Neural progenitor cell (in vitro differentiated cells): ENCODE results near the gene NCKAP5. TPM values are rescaled to one million over a fixed set of nuclear protein-coding genes. Genes with fewer than 3 reads are reported as not detected.

Source experiments
- DNase-seq: peaks from one replicate; pipeline ENCODE4 v3.0.0-alpha.2; 2016; ENCODE audit warnings: low spot score
- H2AFZ ChIP-seq: fragments of 200-600 bp; sonication (generic); replicated peaks from 2 replicates; pipeline ENCODE4 v1.6.1; 2016; ENCODE audit warnings: antibody characterized with exemption
- H3F3A ChIP-seq: fragments of 200-600 bp; sonication (generic); 2 replicates; pipeline ENCODE4 v1.6.1; 2016; ENCODE audit warnings: antibody characterized with exemption, low read depth
- H3K27ac ChIP-seq: fragments of 200-600 bp; sonication (generic); 2 replicates; pipeline ENCODE4 v1.5.1; 2016; ENCODE audit warnings: mild to moderate bottlenecking
- H3K27me3 ChIP-seq: fragments of 200-600 bp; sonication (generic); 2 replicates; pipeline ENCODE4 v1.6.1; 2016; ENCODE audit warnings: mild to moderate bottlenecking, moderate library complexity
- H3K36me3 ChIP-seq: fragments of 200-600 bp; sonication (generic); 2 replicates; pipeline ENCODE4 v1.5.1; 2016
- H3K4me1 ChIP-seq: fragments of 200-600 bp; sonication (generic); 2 replicates; pipeline ENCODE4 v1.6.1; 2016; ENCODE audit warnings: mixed run types
- H3K4me2 ChIP-seq: fragments of 200-600 bp; sonication (generic); 2 replicates; pipeline ENCODE4 v1.6.1; 2016
- H3K4me3 ChIP-seq: fragments of 200-600 bp; sonication (generic); 2 replicates; pipeline ENCODE4 v1.5.1; 2016
- H3K79me2 ChIP-seq: fragments of 200-600 bp; sonication (generic); 2 replicates; pipeline ENCODE4 v1.6.1; 2016; ENCODE audit warnings: low read depth
- H3K9ac ChIP-seq: fragments of 200-600 bp; sonication (generic); 2 replicates; pipeline ENCODE4 v1.6.1; 2016
- H3K9me3 ChIP-seq: fragments of 200-600 bp; sonication (generic); 2 replicates; pipeline ENCODE4 v1.5.1; 2016; ENCODE audit warnings: low read depth
- H4K20me1 ChIP-seq: fragments of 200-600 bp; sonication (generic); 2 replicates; pipeline ENCODE4 v1.6.1; 2016; ENCODE audit warnings: low read depth
- H3K27ac Mint-ChIP-seq: 3 replicates; pipeline ENCODE4 v1.8.0; 2021; ENCODE audit warnings: mixed read lengths
- H3K27me3 Mint-ChIP-seq: 2 replicates; pipeline ENCODE4 v1.8.0; 2022; ENCODE audit warnings: low read depth, mild to moderate bottlenecking, inconsistent platforms, moderate library complexity, mixed read lengths; ENCODE audit not compliant: insufficient read depth
- H3K36me3 Mint-ChIP-seq: 3 replicates; pipeline ENCODE4 v1.8.0; 2021; ENCODE audit warnings: mixed read lengths
- H3K4me1 Mint-ChIP-seq: 3 replicates; pipeline ENCODE4 v1.8.0; 2021; ENCODE audit warnings: mixed read lengths
- H3K4me3 Mint-ChIP-seq: 3 replicates; pipeline ENCODE4 v1.8.0; 2021; ENCODE audit warnings: mild to moderate bottlenecking, moderate library complexity, mixed read lengths
- H3K9me3 Mint-ChIP-seq: 3 replicates; pipeline ENCODE4 v1.8.0; 2020; ENCODE audit warnings: mixed read lengths
- CTCF ChIP-seq: fragments of 200-600 bp; sonication (generic); IDR thresholded peaks from 2 replicates; pipeline ENCODE4 v1.5.1; 2017; ENCODE audit warnings: antibody characterized with exemption, mild to moderate bottlenecking
- EZH2 ChIP-seq: fragments of 200-600 bp; sonication (generic); IDR thresholded peaks from 2 replicates; pipeline ENCODE4 v1.6.1; 2017; ENCODE audit warnings: antibody characterized with exemption, mild to moderate bottlenecking, moderate library complexity
- EZH2phosphoT487 ChIP-seq: fragments of 200-600 bp; sonication (generic); IDR thresholded peaks from 2 replicates; pipeline ENCODE4 v1.6.1; 2017; ENCODE audit warnings: antibody characterized with exemption
- total RNA-seq: library from RNA; depleted of rRNA; stranded (reverse); fragments of >200 nt; gene quantifications from 2 replicates; pipeline ENCODE4 v1.2.3, GENCODE V29; 2015; ENCODE audit warnings: low replicate concordance

The NCKAP5 gene
- total RNA-seq, 1 donor from 2014 or later: 0.47 TPM

- Mint-ChIP-seq H3K4me3 (no peak overlapping the region), H3K27ac (no peak overlapping the region), H3K9me3 (no peaks in the 10 kb centered on the region), H3K36me3 (peaks cover 6% of the 10 kb centered on the region), H3K27me3 (peaks cover 3% of the 10 kb centered on the region), H3K4me1 (peaks cover 15% of the 10 kb centered on the region)
- H3K4me1 ChIP-seq: no peaks in the 10 kb centered on the region
- no peak for DNase-seq
- no peak overlapping the region for H3K27ac ChIP-seq
- TF ChIP-seq CTCF (no peak), EZH2 (no peak), EZH2phosphoT487 (no peak)
- H3K27me3 ChIP-seq: no peaks in the 10 kb centered on the region
- no peaks in the 10 kb centered on the region for H3F3A ChIP-seq
- H3K9ac ChIP-seq: no peak overlapping the region
- no peak overlapping the region for H2AFZ ChIP-seq
- no peaks in the 10 kb centered on the region for H3K9me3 ChIP-seq
- H3K4me2 ChIP-seq: no peak overlapping the region
- no peaks in the 10 kb centered on the region for H3K36me3 ChIP-seq
- H3K4me3 ChIP-seq: no peak overlapping the region
- no peaks in the 10 kb centered on the region for H3K79me2 ChIP-seq
- no peaks in the 10 kb centered on the region for H4K20me1 ChIP-seq
Observed at GRCh38 chr2:133438848-133439564, 129.3 kb downstream of the NCKAP5 start.

DNA sequence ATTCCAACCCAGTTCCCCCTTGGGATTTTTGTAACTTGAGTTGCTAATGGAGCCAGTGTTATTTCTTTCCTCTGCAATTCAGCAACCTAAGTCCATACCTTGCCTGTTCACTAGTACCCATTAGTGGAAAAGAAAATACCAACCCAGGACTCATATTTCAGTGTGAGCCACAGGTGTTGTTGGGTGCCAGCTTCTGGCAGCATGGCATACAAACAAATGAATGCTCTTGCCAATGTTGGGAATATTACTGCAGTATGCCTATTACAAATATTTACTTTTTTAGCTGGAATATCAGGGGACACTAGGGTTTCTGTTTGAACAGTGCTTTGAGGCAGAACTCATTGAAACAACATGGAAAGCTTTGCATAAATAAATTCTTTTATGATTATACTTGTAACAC is 130.2 kb downstream of the NCKAP5 start:
- Histone ChIP-seq H3F3A (no peaks in the 10 kb centered on the region), H3K9ac (no peak overlapping the region), H3K79me2 (no peaks in the 10 kb centered on the region), H3K27ac (no peak overlapping the region), H3K4me2 (no peak overlapping the region), H3K27me3 (no peaks in the 10 kb centered on the region), H3K4me3 (no peak overlapping the region), H3K4me1 (no peaks in the 10 kb centered on the region), H3K9me3 (no peaks in the 10 kb centered on the region), H3K36me3 (no peaks in the 10 kb centered on the region), H4K20me1 (no peaks in the 10 kb centered on the region), H2AFZ (no peak overlapping the region)
- H3K36me3 Mint-ChIP-seq: peaks cover 3% of the 10 kb centered on the region
- H3K27ac Mint-ChIP-seq: no peak overlapping the region
- H3K27me3 Mint-ChIP-seq: no peaks in the 10 kb centered on the region
- no peaks in the 10 kb centered on the region for H3K9me3 Mint-ChIP-seq
- H3K4me3 Mint-ChIP-seq: no peak overlapping the region
- peaks cover 18% of the 10 kb centered on the region for H3K4me1 Mint-ChIP-seq
- DNase-seq: no peak
- TF ChIP-seq EZH2 (no peak), CTCF (no peak), EZH2phosphoT487 (no peak)

DNA sequence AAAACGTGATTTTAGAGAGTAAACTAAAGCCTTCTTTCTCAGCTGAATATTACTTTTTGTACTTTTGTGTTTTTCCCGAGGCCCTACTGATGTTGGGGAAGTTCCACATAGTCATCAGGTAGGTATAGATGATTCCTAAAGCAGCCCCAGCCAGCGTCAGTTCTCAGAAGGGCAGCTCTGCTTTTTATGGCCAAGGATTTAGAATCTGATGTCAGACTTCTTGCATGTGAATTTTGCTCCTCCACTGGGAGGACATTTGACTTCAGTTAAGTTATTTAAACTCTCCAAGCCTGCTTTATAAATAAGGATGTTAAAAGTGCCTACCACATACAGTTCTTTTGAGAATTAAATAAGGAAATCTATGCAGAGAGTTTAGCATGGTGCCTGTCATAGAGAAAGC is 130.8 kb downstream of the NCKAP5 start:
- no peaks in the 10 kb centered on the region for H3K36me3 ChIP-seq
- no peak overlapping the region for H3K27ac Mint-ChIP-seq
- no peaks in the 10 kb centered on the region for H3K27me3 ChIP-seq
- H3K27me3 Mint-ChIP-seq: no peaks in the 10 kb centered on the region
- H2AFZ ChIP-seq: no peak overlapping the region
- no peak overlapping the region for H3K4me2 ChIP-seq
- no peak for DNase-seq
- no peaks in the 10 kb centered on the region for H4K20me1 ChIP-seq
- no peaks in the 10 kb centered on the region for H3F3A ChIP-seq
- H3K79me2 ChIP-seq: no peaks in the 10 kb centered on the region
- no peak overlapping the region for H3K9ac ChIP-seq
- H3K36me3 Mint-ChIP-seq: peaks cover 3% of the 10 kb centered on the region
- H3K27ac ChIP-seq: no peak overlapping the region
- no peaks in the 10 kb centered on the region for H3K9me3 ChIP-seq
- H3K4me3 ChIP-seq: no peak overlapping the region
- TF ChIP-seq EZH2 (no peak), CTCF (no peak), EZH2phosphoT487 (no peak)
- peaks cover 18% of the 10 kb centered on the region for H3K4me1 Mint-ChIP-seq
- H3K4me1 ChIP-seq: no peaks in the 10 kb centered on the region
- no peaks in the 10 kb centered on the region for H3K9me3 Mint-ChIP-seq
- no peak overlapping the region for H3K4me3 Mint-ChIP-seq
